ENCODE measurements around the gene CAPRIN1.
A peak's percentile ranks its signal among the peaks of the same experiment; 100 is the strongest.

CAPRIN1 gene

GRCh38 chr11:34049028-34049427 is 2.5 kb upstream of the CAPRIN1 start:
- DNase-seq (ENCODE audit: low spot score) (no peak), ATAC-seq (ENCODE audit: low read depth) (no peak)
- Histone ChIP-seq H3K9me3 (ENCODE audit: severe bottlenecking) (no peaks in the 10 kb centered on the region), H3K27me3 (ENCODE audit: insufficient read depth, poor library complexity, severe bottlenecking) (no peaks in the 10 kb centered on the region), H3K4me3 (ENCODE audit: severe bottlenecking) (no peak overlapping the region), H3K4me1 (ENCODE audit: insufficient read depth, poor library complexity, severe bottlenecking) (peaks cover 17% of the 10 kb centered on the region), H3K36me3 (ENCODE audit: low read depth) (peaks cover 16% of the 10 kb centered on the region), H3K27ac (ENCODE audit: poor library complexity, severe bottlenecking) (no peak overlapping the region)
- TF ChIP-seq CTCF (IDR thresholded peaks at IDR 0.05; ENCODE audit: poor library complexity, severe bottlenecking): no peak

- Histone ChIP-seq H3K4me3 (ENCODE audit: severe bottlenecking) (peak overlapping the region; percentile 84), H3K4me1 (ENCODE audit: insufficient read depth, poor library complexity, severe bottlenecking) (peaks cover 22% of the 10 kb centered on the region), H3K9me3 (ENCODE audit: severe bottlenecking) (no peaks in the 10 kb centered on the region), H3K27me3 (ENCODE audit: insufficient read depth, poor library complexity, severe bottlenecking) (no peaks in the 10 kb centered on the region), H3K27ac (ENCODE audit: poor library complexity, severe bottlenecking) (peak overlapping the region; percentile 91), H3K36me3 (ENCODE audit: low read depth) (peaks cover 34% of the 10 kb centered on the region)
- TF ChIP-seq CTCF (IDR thresholded peaks at IDR 0.05; ENCODE audit: poor library complexity, severe bottlenecking): no peak
- ATAC-seq (ENCODE audit: low read depth): peak; percentile 1; the same call in 2 of the 3 replicates
- no peak for DNase-seq (ENCODE audit: low spot score)
Observed at GRCh38 chr11:34050581-34051348, 766 bp upstream of the CAPRIN1 start.

GRCh38 chr11:34052036-34052607 is 591 bp downstream of the CAPRIN1 start:
- peak overlapping the region; percentile 84 for H3K4me3 ChIP-seq (ENCODE audit: severe bottlenecking)

GRCh38 chr11:34052608-34053160 is 1.2 kb downstream of the CAPRIN1 start:
- DNase-seq (ENCODE audit: low spot score): no peak
- Histone ChIP-seq H3K27ac (ENCODE audit: poor library complexity, severe bottlenecking) (peak overlapping the region; percentile 91), H3K9me3 (ENCODE audit: severe bottlenecking) (no peaks in the 10 kb centered on the region), H3K36me3 (ENCODE audit: low read depth) (peaks cover 53% of the 10 kb centered on the region), H3K4me1 (ENCODE audit: insufficient read depth, poor library complexity, severe bottlenecking) (peaks cover 30% of the 10 kb centered on the region), H3K4me3 (ENCODE audit: severe bottlenecking) (peak overlapping the region; percentile 84), H3K27me3 (ENCODE audit: insufficient read depth, poor library complexity, severe bottlenecking) (no peaks in the 10 kb centered on the region)
- no peak for ATAC-seq (ENCODE audit: low read depth)
- TF ChIP-seq CTCF (IDR thresholded peaks at IDR 0.05; ENCODE audit: poor library complexity, severe bottlenecking): no peak

More at GRCh38 chr11:34052036-34052607, 591 bp downstream of the CAPRIN1 start:
- no peak for TF ChIP-seq CTCF (IDR thresholded peaks at IDR 0.05; ENCODE audit: poor library complexity, severe bottlenecking)
- peak; percentile 67 for ATAC-seq (ENCODE audit: low read depth)
- Histone ChIP-seq H3K36me3 (ENCODE audit: low read depth) (peaks cover 47% of the 10 kb centered on the region), H3K9me3 (ENCODE audit: severe bottlenecking) (no peaks in the 10 kb centered on the region), H3K4me1 (ENCODE audit: insufficient read depth, poor library complexity, severe bottlenecking) (peaks cover 30% of the 10 kb centered on the region), H3K27ac (ENCODE audit: poor library complexity, severe bottlenecking) (peak overlapping the region; percentile 91), H3K27me3 (ENCODE audit: insufficient read depth, poor library complexity, severe bottlenecking) (no peaks in the 10 kb centered on the region)
- peak; percentile 88 for DNase-seq (ENCODE audit: low spot score)

Measured in RWPE2 (cell line).